Measurements from ENCODE around the gene KCNIP4. TPM values are rescaled to one million over a fixed set of nuclear protein-coding genes. Genes with fewer than 3 reads are reported as not detected.

The KCNIP4 gene
- total RNA-seq, 1 donor from 2014 or later, result not detected

- no peak for TF ChIP-seq CTCF (IDR thresholded peaks at IDR 0.05)
- no peaks in the 10 kb centered on the region for H3K36me3 Mint-ChIP-seq (ENCODE audit: low read depth)
- H3K27ac Mint-ChIP-seq (ENCODE audit: unreplicated experiment), result no peak overlapping the region
- H3K4me3 Mint-ChIP-seq (ENCODE audit: unreplicated experiment), result no peak overlapping the region
- peaks cover 5% of the 10 kb centered on the region for H3K27me3 Mint-ChIP-seq (ENCODE audit: low read depth)
- DNase-seq (ENCODE audit: low spot score), result no peak
- H3K9me3 Mint-ChIP-seq (ENCODE audit: low read depth), result no peaks in the 10 kb centered on the region
- H3K4me1 Mint-ChIP-seq (ENCODE audit: low read depth), result no peaks in the 10 kb centered on the region
Observed at GRCh38 chr4:21848021-21848420, 100.6 kb downstream of the KCNIP4 start.

- no peak for TF ChIP-seq CTCF (IDR thresholded peaks at IDR 0.05)
- no peaks in the 10 kb centered on the region for H3K36me3 Mint-ChIP-seq (ENCODE audit: low read depth)
- no peaks in the 10 kb centered on the region for H3K4me1 Mint-ChIP-seq (ENCODE audit: low read depth)
- no peak overlapping the region for H3K27ac Mint-ChIP-seq (ENCODE audit: unreplicated experiment)
- peaks cover 5% of the 10 kb centered on the region for H3K27me3 Mint-ChIP-seq (ENCODE audit: low read depth)
- no peak overlapping the region for H3K4me3 Mint-ChIP-seq (ENCODE audit: unreplicated experiment)
- H3K9me3 Mint-ChIP-seq (ENCODE audit: low read depth), result no peaks in the 10 kb centered on the region
- no peak for DNase-seq (ENCODE audit: low spot score)
Observed at GRCh38 chr4:21845663-21846062, 102.9 kb downstream of the KCNIP4 start.

DNA sequence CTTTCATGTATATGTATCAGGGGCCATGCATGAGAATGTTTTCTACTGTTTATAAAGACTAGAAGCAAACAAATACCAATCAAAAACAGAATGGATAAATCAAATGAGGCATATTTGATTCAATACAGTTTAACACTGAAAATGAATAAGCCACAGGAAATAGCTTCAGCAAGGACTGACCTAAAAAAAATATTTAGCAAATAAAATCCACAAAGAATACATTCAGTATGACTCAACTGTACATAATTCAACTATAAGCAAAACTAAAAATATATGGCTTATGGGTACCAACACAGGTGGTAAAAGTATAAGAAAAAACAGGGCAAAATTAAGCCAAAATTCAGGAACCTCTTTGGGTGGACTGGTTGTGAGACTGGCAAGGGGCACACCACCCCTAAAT is 112.9 kb downstream of the KCNIP4 start:
- H3K27me3 Mint-ChIP-seq (ENCODE audit: low read depth), result peaks cover 3% of the 10 kb centered on the region
- no peak for DNase-seq (ENCODE audit: low spot score)
- peaks cover 12% of the 10 kb centered on the region for H3K4me1 Mint-ChIP-seq (ENCODE audit: low read depth)
- no peak overlapping the region for H3K4me3 Mint-ChIP-seq (ENCODE audit: unreplicated experiment)
- no peak overlapping the region for H3K27ac Mint-ChIP-seq (ENCODE audit: unreplicated experiment)
- no peak for TF ChIP-seq CTCF (IDR thresholded peaks at IDR 0.05)
- peaks cover 10% of the 10 kb centered on the region for H3K9me3 Mint-ChIP-seq (ENCODE audit: low read depth)
- peaks cover 5% of the 10 kb centered on the region for H3K36me3 Mint-ChIP-seq (ENCODE audit: low read depth)

- H3K4me1 Mint-ChIP-seq (ENCODE audit: low read depth), result peaks cover 5% of the 10 kb centered on the region
- TF ChIP-seq CTCF (IDR thresholded peaks at IDR 0.05), result no peak
- peaks cover 5% of the 10 kb centered on the region for H3K36me3 Mint-ChIP-seq (ENCODE audit: low read depth)
- no peaks in the 10 kb centered on the region for H3K27me3 Mint-ChIP-seq (ENCODE audit: low read depth)
- H3K4me3 Mint-ChIP-seq (ENCODE audit: unreplicated experiment), result no peak overlapping the region
- peaks cover 10% of the 10 kb centered on the region for H3K9me3 Mint-ChIP-seq (ENCODE audit: low read depth)
- H3K27ac Mint-ChIP-seq (ENCODE audit: unreplicated experiment), result no peak overlapping the region
- no peak for DNase-seq (ENCODE audit: low spot score)
Observed at GRCh38 chr4:21830272-21830671, 118.3 kb downstream of the KCNIP4 start.

GRCh38 chr4:21827575-21827974 is 121.0 kb downstream of the KCNIP4 start:
- Mint-ChIP-seq H3K27ac (ENCODE audit: unreplicated experiment) (no peak overlapping the region), H3K4me3 (ENCODE audit: unreplicated experiment) (no peak overlapping the region)

More at GRCh38 chr4:21827575-21827974, 121.0 kb downstream of the KCNIP4 start:
- H3K4me1 Mint-ChIP-seq (ENCODE audit: low read depth), result peaks cover 5% of the 10 kb centered on the region
- DNase-seq (ENCODE audit: low spot score), result no peak
- peaks cover 10% of the 10 kb centered on the region for H3K9me3 Mint-ChIP-seq (ENCODE audit: low read depth)
- no peak for TF ChIP-seq CTCF (IDR thresholded peaks at IDR 0.05)
- H3K27me3 Mint-ChIP-seq (ENCODE audit: low read depth), result no peaks in the 10 kb centered on the region
- peaks cover 5% of the 10 kb centered on the region for H3K36me3 Mint-ChIP-seq (ENCODE audit: low read depth)
